Choroid plexus epithelial cell (primary cell): ENCODE measurements around the gene FAM151B.

Experiments
- DNase-seq: peaks from one replicate; pipeline ENCODE4 v3.0.0-alpha.2; 2010; ENCODE audit warnings: low read depth
- H3K4me3 ChIP-seq: 2 replicates; pipeline ENCODE4 v1.5.1; 2011; ENCODE audit warnings: low read depth, mild to moderate bottlenecking, control low read depth, low read length, moderate library complexity
- TF ChIP-seq, protein P1 (sequence below): conservative IDR thresholded peaks from 2 replicates; pipeline ENCODE4 v1.5.1; 2011; ENCODE audit warnings: low read depth, mild to moderate bottlenecking, control low read depth, inconsistent platforms, low read length, moderate library complexity

FAM151B gene

DNA sequence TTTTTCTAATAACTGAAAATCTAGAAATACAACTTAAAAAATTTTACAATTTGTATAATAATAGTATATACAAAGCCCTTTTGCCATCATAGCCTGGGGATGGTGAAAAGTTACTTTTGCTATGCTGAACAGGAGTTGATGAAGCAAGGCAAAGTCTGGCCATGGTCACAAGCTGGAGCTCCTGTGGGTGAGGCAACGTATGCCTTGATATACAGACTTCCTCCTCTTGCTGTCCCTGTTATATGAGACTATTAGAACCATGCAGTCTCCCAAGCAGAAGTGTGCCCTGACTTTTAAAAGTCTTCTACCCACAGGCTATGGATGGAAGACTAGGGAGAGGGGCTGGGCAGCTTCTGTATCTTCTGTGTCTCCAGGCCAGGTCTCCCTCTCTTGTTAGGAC lies 15.7 kb downstream of the FAM151B start:
- TF ChIP-seq, protein P1, sequence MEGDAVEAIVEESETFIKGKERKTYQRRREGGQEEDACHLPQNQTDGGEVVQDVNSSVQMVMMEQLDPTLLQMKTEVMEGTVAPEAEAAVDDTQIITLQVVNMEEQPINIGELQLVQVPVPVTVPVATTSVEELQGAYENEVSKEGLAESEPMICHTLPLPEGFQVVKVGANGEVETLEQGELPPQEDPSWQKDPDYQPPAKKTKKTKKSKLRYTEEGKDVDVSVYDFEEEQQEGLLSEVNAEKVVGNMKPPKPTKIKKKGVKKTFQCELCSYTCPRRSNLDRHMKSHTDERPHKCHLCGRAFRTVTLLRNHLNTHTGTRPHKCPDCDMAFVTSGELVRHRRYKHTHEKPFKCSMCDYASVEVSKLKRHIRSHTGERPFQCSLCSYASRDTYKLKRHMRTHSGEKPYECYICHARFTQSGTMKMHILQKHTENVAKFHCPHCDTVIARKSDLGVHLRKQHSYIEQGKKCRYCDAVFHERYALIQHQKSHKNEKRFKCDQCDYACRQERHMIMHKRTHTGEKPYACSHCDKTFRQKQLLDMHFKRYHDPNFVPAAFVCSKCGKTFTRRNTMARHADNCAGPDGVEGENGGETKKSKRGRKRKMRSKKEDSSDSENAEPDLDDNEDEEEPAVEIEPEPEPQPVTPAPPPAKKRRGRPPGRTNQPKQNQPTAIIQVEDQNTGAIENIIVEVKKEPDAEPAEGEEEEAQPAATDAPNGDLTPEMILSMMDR = no peak

DNA sequence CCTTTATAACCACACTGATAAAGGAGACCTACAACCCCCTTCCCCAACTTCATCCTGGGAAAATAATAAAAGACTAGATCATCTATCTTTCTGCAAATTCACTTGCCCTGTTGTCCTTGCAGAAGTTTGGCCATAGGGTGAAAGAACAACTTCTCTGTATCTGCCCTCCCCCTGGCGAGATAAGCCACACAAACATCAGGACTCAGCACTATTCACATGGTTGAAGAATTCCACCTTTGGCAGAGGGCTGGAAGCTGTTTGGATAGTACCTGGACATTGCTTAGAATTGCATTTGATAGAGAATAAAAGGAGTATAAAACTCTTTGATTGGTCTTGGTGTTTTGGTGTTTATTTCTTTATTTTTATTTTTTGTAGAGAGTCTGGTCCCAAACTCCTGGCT lies 16.9 kb downstream of the FAM151B start:
- H3K4me3 ChIP-seq = no peak overlapping the region
- DNase-seq = no peak
- TF ChIP-seq, protein P1 = no peak

More for the DNA sequence above, 15.7 kb downstream of the FAM151B start:
- no peak for DNase-seq
- H3K4me3 ChIP-seq = no peak overlapping the region

DNA sequence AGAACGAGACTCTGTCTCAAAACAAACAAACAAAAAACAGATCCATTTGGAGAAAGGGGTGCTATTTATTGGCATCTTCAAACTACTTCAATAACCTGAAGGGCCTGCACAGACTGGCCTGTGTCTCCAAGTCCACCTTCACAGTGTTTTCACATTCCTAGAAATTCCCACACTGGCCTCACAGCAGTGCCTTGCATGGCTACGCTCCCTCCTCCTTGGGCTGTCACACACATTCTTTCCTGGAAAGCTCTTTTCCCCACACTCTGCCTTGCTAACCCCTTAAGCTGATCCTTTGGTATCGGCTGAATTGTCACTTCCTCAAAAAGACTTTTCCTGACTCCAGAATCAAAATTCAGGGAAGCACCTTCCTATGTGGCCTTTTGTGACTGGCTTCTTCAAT lies 19.8 kb downstream of the FAM151B start:
- TF ChIP-seq, protein P1 = no peak

DNA sequence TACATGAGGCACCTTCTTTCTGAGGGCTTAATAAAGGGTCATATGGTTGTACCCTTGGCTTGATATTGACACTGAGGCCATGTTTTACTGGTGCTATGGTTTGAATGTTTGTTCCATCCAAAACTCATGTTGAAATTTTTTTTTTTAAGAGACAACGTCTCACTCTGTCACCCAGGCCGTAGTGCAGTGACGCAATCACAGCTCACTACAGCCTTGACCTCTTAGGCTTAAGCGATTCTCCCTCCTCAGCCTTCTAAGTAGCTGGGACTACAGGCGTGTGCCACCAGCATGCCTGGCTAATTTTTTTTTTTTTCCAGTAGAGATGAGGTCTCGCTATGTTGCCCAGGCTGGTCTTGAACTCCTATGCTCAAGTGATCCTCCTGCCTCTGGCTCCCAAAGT lies 20.9 kb downstream of the FAM151B start:
- TF ChIP-seq, protein P1 = no peak
- DNase-seq = no peak
- no peak overlapping the region for H3K4me3 ChIP-seq

More for the DNA sequence above, 19.8 kb downstream of the FAM151B start:
- no peak for DNase-seq
- H3K4me3 ChIP-seq = no peak overlapping the region

DNA sequence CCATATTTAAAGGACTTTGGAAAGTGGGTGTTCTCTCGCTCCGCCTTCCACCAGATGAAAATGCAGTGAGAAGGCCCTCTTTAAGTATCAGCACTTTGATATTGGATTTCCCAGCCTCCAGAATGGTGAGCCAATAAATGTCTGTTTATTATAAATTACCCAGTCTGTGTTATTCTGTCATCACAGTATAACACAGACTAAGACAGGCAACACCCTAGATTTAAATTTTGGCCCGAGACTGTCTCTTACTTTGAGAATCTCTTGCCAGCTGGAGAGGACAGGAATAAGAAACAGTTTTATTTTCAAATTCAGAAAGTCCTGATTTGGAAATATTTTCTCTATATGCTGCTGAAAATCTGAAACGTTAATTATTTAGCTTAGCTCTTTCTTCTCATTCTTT lies 21.5 kb downstream of the FAM151B start:
- TF ChIP-seq, protein P1 = no peak

DNA sequence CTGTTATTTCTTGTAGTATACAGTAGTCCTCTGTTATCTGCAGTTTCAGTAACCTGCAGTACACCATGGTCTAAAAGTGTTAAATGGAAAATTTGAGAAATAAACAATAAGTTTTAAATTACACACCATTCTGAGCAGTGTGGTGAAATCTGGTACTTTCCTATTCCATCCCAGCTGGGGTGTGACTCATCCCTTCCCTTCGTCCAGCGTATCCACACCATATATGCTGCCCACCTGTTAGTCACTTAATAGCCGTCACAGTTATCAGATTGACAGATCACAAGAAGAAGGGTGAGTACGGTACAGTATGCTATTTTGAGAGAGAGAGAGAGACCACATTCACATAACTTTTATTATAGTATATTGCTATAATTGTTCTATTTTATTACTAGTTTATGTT lies 28.9 kb downstream of the FAM151B start:
- peak; percentile 92 for DNase-seq
- no peak overlapping the region for H3K4me3 ChIP-seq
- TF ChIP-seq, protein P1 = no peak

More for the DNA sequence above, 21.5 kb downstream of the FAM151B start:
- DNase-seq = no peak
- no peak overlapping the region for H3K4me3 ChIP-seq

DNA sequence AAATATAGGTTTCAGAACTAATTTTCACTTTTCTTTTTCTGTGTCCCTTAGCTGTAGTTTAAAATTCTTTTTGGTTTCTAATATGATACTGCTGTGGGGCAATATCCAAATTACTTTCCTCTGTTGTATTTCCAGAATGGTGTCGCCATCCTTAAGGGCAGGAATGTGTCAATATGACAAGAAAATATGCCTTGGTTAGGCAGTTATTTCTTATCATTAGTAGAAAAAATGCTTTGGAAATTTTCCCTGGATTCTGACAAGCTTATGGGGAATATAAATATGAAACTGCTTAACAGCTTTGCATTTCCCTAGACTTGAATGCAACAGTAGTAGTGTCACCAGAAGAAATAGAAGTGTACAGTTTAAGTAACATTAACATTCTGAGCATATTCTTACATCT lies 52.8 kb downstream of the FAM151B start:
- H3K4me3 ChIP-seq = no peak overlapping the region
- no peak for DNase-seq
- TF ChIP-seq, protein P1 = no peak
